Right lobe of liver (tissue), 6 donors: ENCODE data around the gene YTHDC1. TPM values are rescaled to one million over a fixed set of nuclear protein-coding genes. Genes with fewer than 3 reads are reported as not detected.

Experiments used
- ATAC-seq, 4 donors: fragments of 200-7000 bp; cut with Tn5 transposase; one replicate each; pipeline ENCODE4 v1.9.1; 2020; ENCODE audit warnings: mild to moderate bottlenecking in 4 of 4, moderate library complexity in 4 of 4
- DNase-seq, 3 donors: peaks; one replicate each; pipeline ENCODE4 v3.0.0-alpha.2; 2020
- H3K27ac ChIP-seq, 3 donors: fragments of 200-600 bp; one replicate each; pipeline ENCODE4 v1.8.0; 2022
- H3K27me3 ChIP-seq, 2 donors: fragments of 200-600 bp; one replicate each; pipeline ENCODE4 v1.8.0; 2022
- H3K36me3 ChIP-seq, 4 donors: fragments of 200-600 bp; sonication (generic) in 1 of 4; one replicate each; pipeline versions ENCODE4 v1.5.1 to v1.8.0; 2017 to 2022; ENCODE audit warnings: control low read depth in 1 of 4
- H3K4me1 ChIP-seq, 4 donors: fragments of 200-600 bp; sonication (generic) in 1 of 4; one replicate each; pipeline versions ENCODE4 v1.5.1 to v1.8.0; 2017 to 2022; ENCODE audit warnings: control low read depth in 1 of 4
- H3K4me3 ChIP-seq, 3 donors: fragments of 200-600 bp; one replicate each; pipeline ENCODE4 v1.8.0; 2022
- H3K9me3 ChIP-seq, 4 donors: fragments of 200-600 bp; sonication (generic) in 1 of 4; one replicate each; pipeline versions ENCODE4 v1.5.1 to v1.8.0; 2017 to 2022; ENCODE audit warnings: control low read depth in 1 of 4
- CTCF ChIP-seq, 4 donors: fragments of 200-600 bp in 3 of 4; fragments of 450-650 bp in 1 of 4; IDR thresholded peaks; one replicate each; pipeline versions ENCODE4 v1.5.1 to v1.8.0; 2016 to 2022; ENCODE audit warnings: antibody characterized with exemption in 4 of 4, mild to moderate bottlenecking in 2 of 4
- POLR2A ChIP-seq: fragments of 450-650 bp; IDR thresholded peaks from one replicate; pipeline ENCODE4 v1.6.1; 2017; ENCODE audit warnings: antibody characterized with exemption, mild to moderate bottlenecking
- WGBS: methylation state at CpG from one replicate; pipeline ENCODE4 v1.1.6; 2018; ENCODE audit warnings: low coverage, low lambda C conversion rate; ENCODE audit not compliant: insufficient coverage; ENCODE audit errors: missing lambda C conversion rate; 5-methylcytosine and 5-hydroxymethylcytosine counted together
- intact Hi-C, 2 donors: fragments of 100-400 bp; cut with DNase I; formaldehyde crosslinking; loops; one replicate each; pipeline versions ENCODE4 v1.11.2 to v1.14.1; 2022
- total RNA-seq, 6 experiments: library from RNA; depleted of rRNA in 2 of 6; stranded (reverse); fragments of >200 nt in 2 of 6; fragmentation: NEBNext Ultra II Directional in 3 of 6; extraction: Animal tissue kit (Norgen Biotek cat#: 25700) in 3 of 6; gene quantifications; one replicate each; pipeline versions ENCODE4 v1.1.0 to v1.2.4, GENCODE V29; 2016 to 2023
- donor health status: DM: no; HTN: yes; CAD: no.
- donor health status: DM: no; HTN: no; CAD: no.
- donor health status: DM: no; HTN: no; CAD: no.
- donor health status: DM: no; HTN: yes; CAD: no.
- donor health status: DM: no; HTN: yes; CAD: no.

YTHDC1 gene
- total RNA-seq, 6 experiments from 2014 or later, result 15.5 to 32.9 (median 26.0) TPM

GRCh38 chr4:68316193-68316969 is 33.5 kb downstream of the YTHDC1 start:
- ATAC-seq (no peak), DNase-seq (no peak)
- no peaks in the 10 kb centered on the region for H3K4me1 ChIP-seq
- intact Hi-C loops, result no loop called here
- H3K4me3 ChIP-seq, result no peak overlapping the region
- H3K9me3 ChIP-seq, result no peaks in the 10 kb centered on the region
- no peaks in the 10 kb centered on the region for H3K27me3 ChIP-seq
- no peak overlapping the region for H3K27ac ChIP-seq
- no peak for TF ChIP-seq CTCF (IDR thresholded peaks at IDR 0.05)
- TF ChIP-seq POLR2A, result no peak
- peaks cover 0 to 74% (median 18%) of the 10 kb centered on the region in 4 donors for H3K36me3 ChIP-seq
- WGBS, result 86% methylated on average over 5 of the region's 5 CpGs

DNA sequence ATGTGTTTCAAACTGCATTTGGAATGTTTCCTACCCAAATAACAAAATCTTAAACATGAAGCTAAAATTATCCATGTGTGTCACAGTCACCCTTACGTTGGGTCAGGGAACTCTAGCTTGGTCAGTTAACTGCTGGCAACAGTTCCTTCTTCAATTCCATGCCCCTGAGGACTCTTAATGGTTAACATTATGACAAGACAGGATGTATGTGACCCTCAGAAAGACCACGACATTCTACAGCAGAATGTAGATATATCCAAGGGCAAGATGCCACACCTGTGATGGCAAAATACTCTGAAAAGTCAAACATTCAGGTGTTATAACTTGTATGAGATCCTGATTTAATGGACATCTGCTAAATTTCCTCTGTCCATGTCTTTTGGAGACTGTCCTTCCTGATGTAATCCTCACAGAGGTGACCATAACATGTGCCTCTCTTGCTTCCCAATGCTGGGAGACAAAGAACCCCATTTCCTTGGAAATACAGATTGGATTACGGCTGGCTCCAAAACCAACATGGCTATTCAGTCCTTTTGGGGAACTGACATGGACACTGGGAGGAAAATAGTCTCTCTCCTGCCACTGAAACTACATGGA is 39.1 kb downstream of the YTHDC1 start:
- Histone ChIP-seq H3K4me1 (no peaks in the 10 kb centered on the region), H3K36me3 (peaks cover 0 to 34% (median 6%) of the 10 kb centered on the region in 4 donors), H3K9me3 (no peaks in the 10 kb centered on the region), H3K4me3 (no peak overlapping the region), H3K27me3 (no peaks in the 10 kb centered on the region), H3K27ac (no peak overlapping the region)
- DNase-seq (no peak), ATAC-seq (no peak)
- no peak for TF ChIP-seq CTCF (IDR thresholded peaks at IDR 0.05)
- TF ChIP-seq POLR2A, result no peak
- intact Hi-C loops, result no loop called here
- WGBS, result 75% methylated on average over 3 of the region's 3 CpGs

DNA sequence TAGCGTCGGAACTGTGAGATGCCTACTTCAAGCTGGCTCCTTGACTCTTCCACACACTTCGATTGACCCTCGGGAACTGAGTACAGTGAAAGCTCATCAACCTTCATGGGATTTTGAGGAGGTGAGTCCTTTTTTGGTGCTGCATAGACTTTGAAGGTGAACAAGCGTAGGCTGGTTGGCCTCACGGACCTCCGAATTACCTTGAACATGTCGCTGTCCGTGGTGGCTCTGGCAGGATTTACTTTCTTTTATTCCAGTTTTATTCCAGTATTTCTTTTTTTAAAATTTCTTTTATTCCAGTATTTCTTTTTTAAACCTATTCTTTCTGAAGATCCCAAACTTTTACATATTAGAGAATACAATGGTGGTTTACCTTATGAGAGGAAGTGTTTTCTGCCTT is 45.2 kb downstream of the YTHDC1 start:
- TF ChIP-seq CTCF (IDR thresholded peaks at IDR 0.05), result no peak
- no peak for TF ChIP-seq POLR2A
- no peak overlapping the region for H3K4me3 ChIP-seq
- ATAC-seq (no peak), DNase-seq (no peak)
- H3K9me3 ChIP-seq, result no peaks in the 10 kb centered on the region
- H3K36me3 ChIP-seq, result no peaks in the 10 kb centered on the region
- H3K4me1 ChIP-seq, result no peaks in the 10 kb centered on the region
- H3K27me3 ChIP-seq, result no peaks in the 10 kb centered on the region
- WGBS, result 86% methylated on average over 9 of the region's 9 CpGs
- H3K27ac ChIP-seq, result no peak overlapping the region
- intact Hi-C loops, result no loop called here

DNA sequence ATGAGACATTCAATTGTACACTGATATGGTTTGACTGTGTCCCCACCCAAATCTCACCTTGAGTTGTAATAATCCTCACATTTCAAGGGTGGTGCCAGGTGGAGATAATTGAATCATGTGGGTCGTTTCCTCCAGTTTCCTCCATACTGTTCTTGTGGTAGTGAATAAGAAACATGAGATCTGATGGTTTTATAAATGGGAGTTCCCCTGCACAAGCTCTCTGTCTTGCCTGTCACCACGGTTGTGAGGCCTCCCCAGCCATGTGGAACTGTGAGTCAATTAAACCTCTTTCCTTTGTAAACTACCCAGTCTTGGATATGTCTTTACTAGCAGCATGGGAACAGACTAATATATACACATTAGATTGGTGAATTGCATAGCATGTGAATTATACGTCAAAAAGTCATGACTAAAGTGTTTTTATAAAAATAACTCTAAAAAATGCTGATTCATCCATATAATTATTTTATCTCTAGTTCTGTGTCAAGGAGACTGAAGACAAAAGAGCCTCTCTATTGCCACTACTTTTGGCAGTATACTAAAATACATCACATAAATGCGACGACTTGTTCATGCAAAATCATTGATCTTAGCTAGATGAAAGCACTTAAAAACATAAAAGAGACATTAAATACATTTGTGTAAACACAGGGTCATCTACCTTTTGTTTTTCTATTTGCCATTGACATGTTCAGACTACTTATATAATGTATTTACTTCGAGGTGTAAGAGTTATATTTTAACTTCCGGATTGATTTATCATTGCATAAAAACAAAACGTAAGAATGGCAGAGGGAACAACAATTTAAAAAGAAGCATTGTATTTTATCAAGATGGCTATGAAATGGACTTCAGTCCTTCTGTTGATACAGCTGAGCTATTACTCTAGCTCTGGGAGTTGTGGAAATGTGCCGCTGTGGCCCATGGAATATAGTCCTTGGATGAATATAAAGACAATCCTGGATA is 50.1 kb downstream of the YTHDC1 start:
- Histone ChIP-seq H3K4me1 (no peaks in the 10 kb centered on the region), H3K27me3 (no peaks in the 10 kb centered on the region), H3K36me3 (no peaks in the 10 kb centered on the region), H3K9me3 (no peaks in the 10 kb centered on the region), H3K4me3 (no peak overlapping the region), H3K27ac (no peak overlapping the region)
- WGBS, result 65% methylated on average over 9 of the region's 9 CpGs
- TF ChIP-seq CTCF (IDR thresholded peaks at IDR 0.05) (no peak), POLR2A (no peak)
- DNase-seq (no peak), ATAC-seq (no peak)
- intact Hi-C loops, result no loop called here
